SU-DHL-6 (cell line): Measurements from ENCODE around the gene ITSN1.

Experiments
- EZH2phosphoT487 ChIP-seq: fragments of 200-600 bp; sonication (generic), shearing (Covaris generic); conservative IDR thresholded peaks from 2 replicates; pipeline ENCODE4 v1.6.1; 2018; ENCODE audit warnings: mild to moderate bottlenecking, antibody characterized with exemption, low read length, moderate library complexity, mixed read lengths
- TF ChIP-seq, protein P1 (sequence below): fragments of 200-600 bp; sonication (generic); IDR thresholded peaks from one replicate; pipeline ENCODE4 v1.5.1; 2017; ENCODE audit warnings: antibody characterized with exemption, mild to moderate bottlenecking, low read length, moderate library complexity; ENCODE audit not compliant: insufficient read depth, poor library complexity, severe bottlenecking

DNA sequence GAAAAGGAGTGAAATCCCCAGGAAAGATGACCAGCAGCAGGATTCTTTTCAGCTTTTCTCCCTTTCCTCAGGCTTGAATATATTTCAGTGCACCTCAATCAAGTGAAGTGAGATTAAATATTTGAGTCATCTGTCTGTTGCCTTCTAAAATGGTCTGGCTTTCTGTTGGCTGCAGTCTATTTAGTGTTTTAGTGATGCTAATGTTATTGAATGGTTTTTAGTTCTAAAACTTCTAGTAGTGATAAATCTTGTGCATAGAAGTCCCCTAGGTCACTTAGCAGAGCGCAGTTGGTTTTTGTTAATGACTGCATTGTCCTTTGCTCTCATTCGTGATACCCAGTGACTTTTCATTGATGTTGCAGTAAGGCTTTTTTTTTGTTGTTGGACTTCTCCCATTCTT, 53.5 kb downstream of the ITSN1 start:
- TF ChIP-seq, protein P1, sequence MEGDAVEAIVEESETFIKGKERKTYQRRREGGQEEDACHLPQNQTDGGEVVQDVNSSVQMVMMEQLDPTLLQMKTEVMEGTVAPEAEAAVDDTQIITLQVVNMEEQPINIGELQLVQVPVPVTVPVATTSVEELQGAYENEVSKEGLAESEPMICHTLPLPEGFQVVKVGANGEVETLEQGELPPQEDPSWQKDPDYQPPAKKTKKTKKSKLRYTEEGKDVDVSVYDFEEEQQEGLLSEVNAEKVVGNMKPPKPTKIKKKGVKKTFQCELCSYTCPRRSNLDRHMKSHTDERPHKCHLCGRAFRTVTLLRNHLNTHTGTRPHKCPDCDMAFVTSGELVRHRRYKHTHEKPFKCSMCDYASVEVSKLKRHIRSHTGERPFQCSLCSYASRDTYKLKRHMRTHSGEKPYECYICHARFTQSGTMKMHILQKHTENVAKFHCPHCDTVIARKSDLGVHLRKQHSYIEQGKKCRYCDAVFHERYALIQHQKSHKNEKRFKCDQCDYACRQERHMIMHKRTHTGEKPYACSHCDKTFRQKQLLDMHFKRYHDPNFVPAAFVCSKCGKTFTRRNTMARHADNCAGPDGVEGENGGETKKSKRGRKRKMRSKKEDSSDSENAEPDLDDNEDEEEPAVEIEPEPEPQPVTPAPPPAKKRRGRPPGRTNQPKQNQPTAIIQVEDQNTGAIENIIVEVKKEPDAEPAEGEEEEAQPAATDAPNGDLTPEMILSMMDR, result no peak
- TF ChIP-seq EZH2phosphoT487, result no peak
